BLaER1 treated with 17β-estradiol and CSF1 and Interleukin-3, amounts not matched to agents 10 nM and 100 nM (cell line): ENCODE measurements around the gene PPP1CA.
A peak's percentile ranks its signal among the peaks of the same experiment; 100 is the strongest.

Source experiments
- H3K27ac ChIP-seq, 11 experiments: shearing (Covaris generic); formaldehyde crosslinking; 2 replicates each; pipeline ENCODE4 v1.8.1; 2022
- H3K27me3 ChIP-seq, 11 experiments: shearing (Covaris generic); formaldehyde crosslinking; 2 replicates each; pipeline ENCODE4 v1.8.1; 2022
- H3K36me3 ChIP-seq, 11 experiments: shearing (Covaris generic); formaldehyde crosslinking; 2 replicates each; pipeline ENCODE4 v1.8.1; 2022
- H3K4me1 ChIP-seq, 10 experiments: shearing (Covaris generic); formaldehyde crosslinking; 2 replicates each; pipeline ENCODE4 v1.8.1; 2022
- H3K4me2 ChIP-seq, 11 experiments: shearing (Covaris generic); formaldehyde crosslinking; 2 replicates each; pipeline ENCODE4 v1.8.1; 2022
- H3K4me3 ChIP-seq, 10 experiments: shearing (Covaris generic); formaldehyde crosslinking; 2 replicates each; pipeline ENCODE4 v1.8.1; 2022
- H3K9ac ChIP-seq, 11 experiments: shearing (Covaris generic); formaldehyde crosslinking; 2 replicates each; pipeline ENCODE4 v1.8.1; 2022
- H3K9me3 ChIP-seq, 11 experiments: shearing (Covaris generic); formaldehyde crosslinking; replicated peaks in 1 of 11; 2 replicates each; pipeline ENCODE4 v1.8.1; 2022
- H4K20me1 ChIP-seq, 11 experiments: shearing (Covaris generic); formaldehyde crosslinking; 2 replicates each; pipeline ENCODE4 v1.8.1; 2022
- Cebpa-rat ChIP-seq, 11 experiments: shearing (Covaris generic); IDR thresholded peaks; 2 replicates each; pipeline ENCODE4 v1.8.1; 2022

The PPP1CA gene

GRCh38 chr11:67349928-67350465, 51.7 kb downstream of the PPP1CA start:
- Histone ChIP-seq H3K27me3 (no peaks in the 10 kb centered on the region), H3K4me2 (peak overlapping the region in 6 of 11 experiments; percentile 3 to 35 (median 21); a peak in 4 of 22 replicates), H3K4me1 (peaks cover 45 to 79% (median 71%) of the 10 kb centered on the region in 10 experiments), H3K36me3 (no peaks in the 10 kb centered on the region), H3K9me3 (no peaks in the 10 kb centered on the region), H3K27ac (no peak overlapping the region), H3K4me3 (no peak overlapping the region), H4K20me1 (peaks cover 0 to 6% (median 0%) of the 10 kb centered on the region in 11 experiments; a peak in 2 of 22 replicates), H3K9ac (peak overlapping the region in 1 of 11 experiments; percentile 15; a peak in 1 of 22 replicates)
- TF ChIP-seq Cebpa-rat (IDR thresholded peaks at IDR 0.05), result no peak

- Histone ChIP-seq H3K9me3 (no peaks in the 10 kb centered on the region), H3K36me3 (no peaks in the 10 kb centered on the region), H3K27me3 (no peaks in the 10 kb centered on the region), H3K4me1 (peaks cover 43 to 79% (median 71%) of the 10 kb centered on the region in 10 experiments), H3K4me2 (peak overlapping the region in 3 of 11 experiments; percentile 3 to 35 (median 18); a peak in 3 of 22 replicates), H3K4me3 (no peak overlapping the region), H3K27ac (no peak overlapping the region), H4K20me1 (peaks cover 0 to 6% (median 0%) of the 10 kb centered on the region in 11 experiments; a peak in 2 of 22 replicates), H3K9ac (peak overlapping the region in 1 of 11 experiments; percentile 15; a peak in 1 of 22 replicates)
- TF ChIP-seq Cebpa-rat (IDR thresholded peaks at IDR 0.05), result no peak
Measured at GRCh38 chr11:67349457-67349856, 52.2 kb downstream of the PPP1CA start.

- Histone ChIP-seq H3K27me3 (no peaks in the 10 kb centered on the region), H3K4me2 (peak overlapping the region in 2 of 11 experiments; percentile 3 to 18; a peak in 1 of 22 replicates), H3K9me3 (no peaks in the 10 kb centered on the region), H3K9ac (peak overlapping the region in 2 of 11 experiments; percentile 15 to 16; a peak in 1 of 22 replicates), H3K27ac (no peak overlapping the region), H4K20me1 (peaks cover 0 to 6% (median 0%) of the 10 kb centered on the region in 11 experiments; a peak in 2 of 22 replicates), H3K4me3 (no peak overlapping the region), H3K36me3 (no peaks in the 10 kb centered on the region), H3K4me1 (peaks cover 43 to 79% (median 71%) of the 10 kb centered on the region in 10 experiments)
- TF ChIP-seq Cebpa-rat (IDR thresholded peaks at IDR 0.05), result no peak
Measured at GRCh38 chr11:67349036-67349435, 52.6 kb downstream of the PPP1CA start.
